Fibroblast of lung (primary cell): ENCODE results near the gene TYW3.

Experiments
- EZH2 ChIP-seq: IDR thresholded peaks from 2 replicates; pipeline ENCODE4 v1.5.1; 2012; ENCODE audit warnings: low read length, control low read depth, mild to moderate bottlenecking; ENCODE audit errors: missing control alignments
- TF ChIP-seq, protein P1 (sequence below), 2 donors: IDR thresholded peaks in 1 of 2; conservative IDR thresholded peaks in 1 of 2; 1 replicate in 1 of 2; 2 replicates in 1 of 2; pipeline ENCODE4 v1.5.1; 2011 to 2012; ENCODE audit warnings: low read length in 2 of 2, control low read depth in 1 of 2, inconsistent platforms in 1 of 2, low read depth in 1 of 2, mild to moderate bottlenecking in 1 of 2

DNA sequence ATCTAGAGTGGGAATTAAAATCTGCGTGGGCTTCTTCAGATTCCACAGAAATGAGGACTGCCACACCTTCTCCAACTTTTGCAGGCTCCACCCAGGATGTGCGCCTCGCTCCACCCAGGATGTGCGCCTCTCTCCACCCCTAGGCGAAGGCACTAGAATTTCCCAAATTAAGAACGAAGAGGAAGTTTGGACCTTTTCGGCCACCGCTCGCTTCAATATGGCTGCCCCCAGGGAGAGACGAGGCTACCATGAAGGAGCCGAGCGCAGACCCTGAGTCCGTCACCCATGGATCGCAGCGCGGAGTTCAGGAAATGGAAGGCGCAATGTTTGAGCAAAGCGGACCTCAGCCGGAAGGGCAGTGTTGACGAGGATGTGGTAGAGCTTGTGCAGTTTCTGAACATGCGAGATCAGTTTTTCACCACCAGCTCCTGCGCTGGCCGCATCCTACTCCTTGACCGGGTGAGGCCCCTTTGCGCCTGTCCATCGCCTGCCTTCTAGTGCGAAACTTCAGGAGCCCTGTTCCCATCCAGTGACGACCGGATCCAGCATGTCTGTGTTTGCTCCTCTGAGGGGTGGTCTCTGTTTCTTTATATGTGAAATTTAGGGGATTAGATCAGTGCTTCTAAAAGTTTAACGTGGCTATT lies at the start of gene TYW3, which contains the start of gene CRYZ:
- TF ChIP-seq, protein P1, sequence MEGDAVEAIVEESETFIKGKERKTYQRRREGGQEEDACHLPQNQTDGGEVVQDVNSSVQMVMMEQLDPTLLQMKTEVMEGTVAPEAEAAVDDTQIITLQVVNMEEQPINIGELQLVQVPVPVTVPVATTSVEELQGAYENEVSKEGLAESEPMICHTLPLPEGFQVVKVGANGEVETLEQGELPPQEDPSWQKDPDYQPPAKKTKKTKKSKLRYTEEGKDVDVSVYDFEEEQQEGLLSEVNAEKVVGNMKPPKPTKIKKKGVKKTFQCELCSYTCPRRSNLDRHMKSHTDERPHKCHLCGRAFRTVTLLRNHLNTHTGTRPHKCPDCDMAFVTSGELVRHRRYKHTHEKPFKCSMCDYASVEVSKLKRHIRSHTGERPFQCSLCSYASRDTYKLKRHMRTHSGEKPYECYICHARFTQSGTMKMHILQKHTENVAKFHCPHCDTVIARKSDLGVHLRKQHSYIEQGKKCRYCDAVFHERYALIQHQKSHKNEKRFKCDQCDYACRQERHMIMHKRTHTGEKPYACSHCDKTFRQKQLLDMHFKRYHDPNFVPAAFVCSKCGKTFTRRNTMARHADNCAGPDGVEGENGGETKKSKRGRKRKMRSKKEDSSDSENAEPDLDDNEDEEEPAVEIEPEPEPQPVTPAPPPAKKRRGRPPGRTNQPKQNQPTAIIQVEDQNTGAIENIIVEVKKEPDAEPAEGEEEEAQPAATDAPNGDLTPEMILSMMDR (conservative IDR thresholded peaks at IDR 0.05 in 1 of 2, IDR thresholded peaks at IDR 0.05 in 1 of 2; ENCODE audit: low read depth in 1 of 2, low read length in 2 of 2): no peak
- no peak for TF ChIP-seq EZH2
